MV-4-11 (cell line): ENCODE results near the gene EGF.

Experiments
- DNase-seq: peaks from one replicate; lab custom pipeline; 2025; lab: John Stamatoyannopoulos, UW

The EGF gene

DNA sequence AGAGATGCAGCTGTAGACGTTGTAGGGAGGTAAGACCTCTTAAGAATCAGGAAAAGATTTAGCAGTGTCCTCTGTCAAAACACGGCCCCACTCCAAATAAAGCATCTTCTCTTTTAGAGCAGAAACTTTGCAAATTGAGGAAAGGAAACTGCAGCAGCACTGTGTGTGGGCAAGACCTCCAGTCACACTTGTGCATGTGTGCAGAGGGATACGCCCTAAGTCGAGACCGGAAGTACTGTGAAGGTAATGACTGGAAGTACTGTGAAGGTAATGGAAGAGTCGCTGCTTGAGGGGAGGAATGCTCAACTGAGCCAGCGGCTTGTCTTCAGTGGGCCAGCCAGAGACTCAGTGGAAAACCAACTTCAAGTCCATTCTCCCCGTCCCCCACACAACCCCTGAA lies 46.5 kb downstream of the EGF start:
- peak; percentile 72 for DNase-seq

DNA sequence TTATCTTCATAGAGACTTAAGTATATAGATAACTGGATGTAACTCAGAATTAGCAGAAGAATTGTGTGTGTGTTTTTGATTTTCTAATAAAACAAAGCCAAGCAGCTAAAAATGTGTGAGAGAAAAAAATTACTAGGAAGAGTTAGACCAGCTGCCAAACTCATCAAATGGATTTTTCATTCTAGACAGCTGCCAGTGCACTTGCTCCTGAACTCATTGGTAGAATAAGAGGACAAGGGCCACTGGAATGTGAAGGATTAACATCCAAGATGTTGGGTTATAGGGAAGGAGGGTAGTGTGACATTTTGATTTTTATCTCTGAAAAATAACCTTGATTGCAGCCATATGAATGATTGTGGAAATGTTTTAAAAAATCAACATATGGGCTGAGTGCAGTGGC lies 49.7 kb downstream of the EGF start:
- no peak for DNase-seq

DNA sequence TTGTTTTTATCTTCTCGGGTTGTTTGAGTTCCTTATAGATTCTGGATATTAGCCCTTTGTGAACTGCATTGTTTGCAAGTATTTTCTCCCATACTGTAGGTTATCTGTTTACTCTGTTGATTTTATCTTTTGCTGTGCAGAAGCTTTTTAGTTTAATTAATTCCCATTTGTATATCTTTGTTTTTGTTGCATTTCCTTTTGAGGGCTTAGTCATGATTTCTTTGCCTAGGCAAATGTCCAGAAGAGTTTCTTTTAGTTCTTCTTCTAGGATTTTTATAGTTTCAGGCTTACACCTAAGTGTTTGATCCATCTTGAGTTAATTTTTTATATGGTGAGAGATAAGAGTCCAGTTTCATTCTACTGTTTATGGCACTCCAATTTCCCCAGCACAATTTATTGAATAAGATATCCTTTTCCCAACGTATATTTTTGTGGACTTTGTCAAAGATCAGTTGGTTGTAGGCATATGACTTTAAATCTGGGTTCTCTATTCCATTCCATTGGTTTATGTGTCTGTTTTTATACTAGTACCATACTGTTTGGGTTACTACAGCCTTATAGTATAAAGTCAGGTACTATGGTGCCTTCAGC lies 54.3 kb downstream of the EGF start:
- no peak for DNase-seq

DNA sequence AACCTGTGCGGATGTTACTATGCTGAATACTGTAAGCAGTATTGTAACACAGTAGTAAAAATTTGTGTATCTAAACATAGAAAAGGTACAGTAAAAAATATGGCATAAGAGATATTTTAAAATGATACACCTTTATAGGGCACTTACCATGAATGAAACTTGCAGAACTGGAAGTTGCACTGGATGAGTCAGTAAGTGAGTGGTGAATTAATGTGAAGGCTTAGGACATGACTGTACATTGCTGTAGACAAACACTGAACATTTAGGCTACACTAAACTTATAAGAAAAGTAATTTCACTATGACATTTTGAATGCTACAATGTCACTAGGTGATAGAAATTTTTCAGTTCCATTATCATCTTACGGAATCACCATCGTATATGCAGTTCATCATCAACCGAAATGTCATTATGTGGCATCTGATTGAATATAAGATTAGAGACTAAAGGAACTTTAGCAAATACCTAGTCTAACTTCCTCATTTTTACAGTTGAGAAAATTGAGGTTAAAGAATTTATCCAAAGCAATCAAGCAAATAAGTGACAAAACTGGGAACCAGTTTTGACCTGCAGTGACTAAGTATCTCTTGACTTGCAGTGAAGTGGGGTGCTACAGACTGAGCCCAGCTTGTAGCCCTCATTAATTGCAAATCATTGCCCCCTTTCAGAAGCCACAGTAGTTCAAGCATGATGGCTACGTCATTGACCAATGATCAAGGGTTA lies 55.3 kb downstream of the EGF start:
- peak; percentile 64 for DNase-seq

DNA sequence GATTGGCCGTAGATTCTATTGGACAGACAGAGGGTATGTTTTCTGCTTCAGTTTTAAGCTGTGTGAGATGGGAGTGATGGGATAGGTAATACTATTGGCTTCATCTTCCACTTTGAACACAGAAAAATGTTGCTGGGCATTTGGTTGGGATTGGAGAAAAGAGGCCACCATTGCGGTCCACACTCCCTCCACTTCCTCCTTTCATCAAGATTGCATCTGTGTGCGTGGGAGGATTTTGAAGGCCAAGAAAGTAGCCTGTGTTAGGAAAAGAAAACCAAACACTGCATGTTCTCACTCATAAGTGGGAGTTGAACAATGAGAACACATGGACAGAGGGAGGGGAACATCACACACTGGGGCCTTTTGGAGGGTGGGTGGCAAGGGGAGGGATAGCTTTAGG lies 56.4 kb downstream of the EGF start:
- DNase-seq, result peak; percentile 83

DNA sequence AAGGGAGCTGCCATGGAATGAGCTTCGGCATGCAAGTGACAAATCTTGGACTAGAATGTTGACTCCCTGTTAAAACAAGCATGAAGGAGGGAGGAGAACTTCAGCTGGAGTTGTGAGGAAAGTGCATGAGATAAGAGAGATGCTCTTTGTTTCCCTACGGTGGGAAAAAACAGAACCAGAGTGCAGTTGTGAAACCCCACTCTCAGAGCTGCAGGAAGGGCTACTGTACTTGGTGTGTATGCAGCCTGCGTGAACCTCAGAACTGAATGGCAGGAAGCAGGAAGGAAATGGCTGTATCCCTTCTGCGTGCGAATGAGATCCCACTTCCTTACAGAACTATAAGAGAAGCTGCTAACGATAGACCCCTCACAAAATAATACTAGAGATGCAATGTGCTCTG lies 57.2 kb downstream of the EGF start:
- peak; percentile 90 for DNase-seq

DNA sequence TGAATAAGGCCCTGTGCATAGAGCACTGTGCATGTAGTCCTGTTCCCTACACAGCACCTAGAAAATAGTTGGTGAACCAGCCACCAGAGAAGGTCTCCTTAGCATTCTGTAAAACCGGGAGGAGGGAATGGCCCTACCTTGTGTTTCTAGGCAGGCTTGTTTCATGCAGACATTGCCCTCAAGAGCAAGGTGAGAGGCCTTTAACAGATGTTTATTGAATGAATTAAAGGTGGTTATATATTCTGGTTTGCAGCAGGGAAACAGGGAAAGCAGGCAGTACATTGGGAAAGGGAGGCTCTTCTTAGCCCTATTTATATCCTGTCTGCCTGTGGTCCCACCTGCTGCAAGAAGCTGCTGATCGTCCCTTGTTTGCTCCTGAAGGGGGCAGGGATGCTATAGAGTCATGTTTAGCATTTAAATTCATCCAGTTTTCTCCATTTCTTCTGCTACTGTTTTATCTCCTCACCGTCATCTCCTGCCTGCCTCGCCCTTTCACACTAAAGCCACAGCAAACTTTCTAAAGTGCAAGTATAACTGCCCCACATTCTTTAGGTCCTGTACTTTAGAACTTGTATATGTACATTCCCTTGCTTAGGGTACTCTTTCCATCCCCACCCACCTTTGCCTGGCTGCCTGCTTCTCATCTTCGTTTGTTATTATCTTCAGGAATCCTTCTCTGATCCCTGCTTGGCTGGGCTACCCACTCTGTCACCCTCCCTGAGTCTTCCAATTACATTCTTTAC lies 60.3 kb downstream of the EGF start:
- no peak for DNase-seq

DNA sequence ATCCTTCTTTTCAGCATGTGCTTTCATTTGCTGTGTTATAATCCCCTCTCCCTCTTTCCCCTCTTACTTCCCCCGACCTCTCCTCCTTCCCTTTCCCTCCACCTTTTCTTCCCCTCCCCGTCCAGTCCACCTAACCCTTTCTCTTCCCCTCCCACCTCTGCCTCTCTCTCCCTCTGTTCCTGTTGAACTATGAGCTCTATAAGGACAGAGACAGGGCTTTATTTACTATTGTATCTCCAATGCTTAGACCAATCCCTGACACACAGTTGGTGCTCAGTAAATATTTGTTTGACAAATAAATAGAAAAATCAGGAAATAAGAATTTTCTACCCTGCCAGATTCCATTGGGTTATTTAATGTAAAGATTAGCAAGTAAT lies 60.8 kb downstream of the EGF start:
- DNase-seq, result no peak

DNA sequence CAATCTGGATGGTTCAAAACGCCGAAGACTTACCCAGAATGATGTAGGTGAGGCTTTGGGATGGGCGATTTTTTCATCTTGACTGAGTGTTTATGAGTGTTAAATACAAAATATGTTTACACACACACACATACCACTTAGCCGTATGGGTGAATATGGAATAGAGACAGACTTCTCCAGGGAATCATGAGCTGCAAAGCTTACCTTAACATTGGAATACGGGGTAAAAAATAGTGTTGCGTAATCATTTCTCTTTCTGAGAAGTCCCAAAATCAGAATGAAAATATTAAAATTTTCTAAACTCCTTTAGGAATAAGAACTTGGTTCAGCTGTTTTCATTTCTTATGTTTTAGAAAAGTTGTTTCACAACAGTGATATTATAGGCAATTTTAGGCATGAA lies 63.5 kb downstream of the EGF start:
- DNase-seq, result no peak

DNA sequence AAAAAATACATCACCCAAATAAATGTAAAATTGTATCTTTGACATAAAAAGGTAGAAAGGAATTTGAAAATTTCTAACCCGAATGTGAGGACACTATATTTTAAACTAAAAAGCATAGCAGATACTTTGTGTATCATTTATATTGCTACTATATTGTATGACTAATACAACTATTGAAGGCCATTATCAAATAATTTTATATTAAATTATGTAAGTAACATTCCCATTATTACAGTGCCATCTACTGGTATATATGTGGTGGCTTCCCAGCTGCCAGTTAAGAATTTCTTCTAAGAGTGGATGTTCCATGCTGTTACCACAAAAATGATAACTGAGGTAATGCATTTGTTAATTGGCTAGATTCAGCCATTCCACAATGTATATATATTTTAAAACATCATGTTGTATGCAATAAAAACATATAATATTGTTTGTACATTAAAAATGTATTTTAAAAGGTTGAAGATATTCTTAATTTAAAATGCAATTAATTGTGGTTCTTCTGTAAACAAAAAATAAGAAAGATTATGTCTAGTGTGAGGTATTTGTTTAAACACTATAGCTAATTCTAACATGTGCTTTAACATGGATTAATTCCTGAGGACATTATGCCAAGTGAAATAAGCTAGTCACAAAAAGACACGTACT lies 65.3 kb downstream of the EGF start:
- peak; percentile 11 for DNase-seq

DNA sequence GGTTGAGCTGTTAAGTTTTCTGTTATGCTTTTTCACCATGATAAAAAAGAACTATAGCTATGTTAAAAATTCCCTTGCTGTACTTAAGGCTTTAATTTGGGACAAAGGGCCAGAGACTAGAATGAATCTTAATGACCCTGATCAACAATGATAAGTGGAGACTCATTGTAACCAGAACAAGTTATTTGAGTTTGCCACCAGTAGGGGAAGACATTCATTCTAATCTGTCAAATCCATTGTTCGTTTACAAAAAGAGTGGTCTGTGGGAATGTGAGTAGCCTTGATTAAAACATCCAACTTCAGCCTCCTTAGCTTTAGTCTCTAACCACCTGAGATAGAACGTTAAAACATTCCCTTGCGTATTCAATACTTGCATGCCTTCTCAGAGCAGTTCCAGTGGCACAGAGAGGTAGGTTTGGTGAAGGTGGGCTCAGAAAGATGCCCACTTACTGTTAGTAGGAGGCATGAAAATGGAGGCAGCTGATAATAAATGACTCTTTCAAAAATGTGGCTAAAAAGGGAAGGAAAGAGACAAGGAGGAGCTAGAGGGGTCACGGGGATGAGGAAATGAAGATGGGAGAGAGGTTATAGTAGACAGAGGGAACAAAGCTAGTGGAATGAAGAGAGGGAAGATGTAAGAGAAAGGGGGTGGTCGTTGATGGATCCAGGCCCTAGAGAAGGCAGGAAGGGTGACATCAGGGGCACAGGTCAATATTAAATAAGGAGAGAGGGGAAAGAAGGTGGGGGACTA lies 66.2 kb downstream of the EGF start:
- DNase-seq, result peak; percentile 33

DNA sequence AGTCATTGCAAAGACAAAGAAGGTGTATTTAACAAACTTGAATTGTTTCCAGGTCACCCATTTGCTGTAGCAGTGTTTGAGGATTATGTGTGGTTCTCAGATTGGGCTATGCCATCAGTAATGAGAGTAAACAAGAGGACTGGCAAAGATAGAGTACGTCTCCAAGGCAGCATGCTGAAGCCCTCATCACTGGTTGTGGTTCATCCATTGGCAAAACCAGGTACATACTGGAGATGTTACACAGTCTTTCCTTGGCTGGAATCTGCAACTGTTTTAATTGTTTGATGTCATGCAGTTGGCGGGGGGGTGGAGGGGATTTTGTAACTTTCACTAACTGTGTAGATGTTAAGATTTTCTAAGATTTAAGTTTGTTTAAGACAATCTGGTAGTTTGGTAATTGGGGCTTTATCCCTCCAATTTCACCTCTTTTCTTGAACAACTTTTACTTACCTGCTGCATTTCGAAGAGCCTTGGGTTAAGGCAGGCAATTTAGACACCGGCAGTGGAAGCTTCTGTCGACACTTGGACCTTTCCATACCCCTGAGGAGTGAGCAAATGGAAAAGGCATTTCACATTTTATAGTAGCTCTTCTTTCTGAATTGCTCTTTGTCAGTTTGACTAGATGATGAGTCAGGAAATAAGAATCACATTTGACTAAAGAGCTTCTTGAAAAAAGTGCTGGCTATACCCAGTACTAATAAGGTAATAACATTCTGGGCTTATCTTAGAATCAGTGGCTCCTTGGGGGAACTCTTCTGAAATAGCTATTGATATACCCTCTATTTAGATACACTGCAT lies 67.4 kb downstream of the EGF start:
- no peak for DNase-seq

DNA sequence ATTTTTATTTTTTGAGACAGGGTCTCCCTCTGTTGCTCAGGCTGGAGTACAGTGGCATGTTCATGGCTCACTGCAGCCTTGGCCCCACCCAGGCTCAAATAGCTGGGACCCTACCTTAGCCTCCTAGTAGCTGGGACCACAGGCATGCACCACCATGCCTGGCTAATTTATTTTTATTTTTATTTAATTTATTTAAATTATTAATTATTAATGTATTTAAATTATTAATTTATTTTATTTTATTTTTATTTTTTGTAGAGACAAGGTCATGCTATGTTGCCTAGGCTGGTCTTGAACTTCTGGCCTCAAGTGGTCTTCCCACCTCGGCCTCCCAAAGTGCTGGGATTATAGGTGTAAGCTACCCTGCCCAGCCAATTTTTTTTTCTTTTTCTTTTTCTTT lies 69.3 kb downstream of the EGF start:
- no peak for DNase-seq

DNA sequence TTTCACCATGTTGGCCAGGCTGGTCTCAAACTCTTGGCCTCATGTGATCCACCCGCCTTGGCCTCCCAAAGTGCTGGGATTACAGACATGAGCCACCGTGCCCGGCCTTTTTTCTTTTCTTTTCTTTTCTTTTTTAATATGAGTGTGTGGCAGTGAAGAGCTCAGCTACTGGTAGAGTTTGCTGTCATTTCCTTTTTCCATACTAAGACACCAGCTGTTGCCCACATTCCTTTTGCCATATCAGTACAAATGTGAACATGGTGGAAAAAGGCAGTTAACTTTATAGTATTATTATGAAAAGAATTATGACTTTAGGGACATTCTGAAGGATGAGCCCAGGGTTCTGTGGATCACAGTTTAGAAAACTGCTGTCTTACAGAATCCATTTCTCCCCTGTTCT lies 69.8 kb downstream of the EGF start:
- DNase-seq, result no peak

DNA sequence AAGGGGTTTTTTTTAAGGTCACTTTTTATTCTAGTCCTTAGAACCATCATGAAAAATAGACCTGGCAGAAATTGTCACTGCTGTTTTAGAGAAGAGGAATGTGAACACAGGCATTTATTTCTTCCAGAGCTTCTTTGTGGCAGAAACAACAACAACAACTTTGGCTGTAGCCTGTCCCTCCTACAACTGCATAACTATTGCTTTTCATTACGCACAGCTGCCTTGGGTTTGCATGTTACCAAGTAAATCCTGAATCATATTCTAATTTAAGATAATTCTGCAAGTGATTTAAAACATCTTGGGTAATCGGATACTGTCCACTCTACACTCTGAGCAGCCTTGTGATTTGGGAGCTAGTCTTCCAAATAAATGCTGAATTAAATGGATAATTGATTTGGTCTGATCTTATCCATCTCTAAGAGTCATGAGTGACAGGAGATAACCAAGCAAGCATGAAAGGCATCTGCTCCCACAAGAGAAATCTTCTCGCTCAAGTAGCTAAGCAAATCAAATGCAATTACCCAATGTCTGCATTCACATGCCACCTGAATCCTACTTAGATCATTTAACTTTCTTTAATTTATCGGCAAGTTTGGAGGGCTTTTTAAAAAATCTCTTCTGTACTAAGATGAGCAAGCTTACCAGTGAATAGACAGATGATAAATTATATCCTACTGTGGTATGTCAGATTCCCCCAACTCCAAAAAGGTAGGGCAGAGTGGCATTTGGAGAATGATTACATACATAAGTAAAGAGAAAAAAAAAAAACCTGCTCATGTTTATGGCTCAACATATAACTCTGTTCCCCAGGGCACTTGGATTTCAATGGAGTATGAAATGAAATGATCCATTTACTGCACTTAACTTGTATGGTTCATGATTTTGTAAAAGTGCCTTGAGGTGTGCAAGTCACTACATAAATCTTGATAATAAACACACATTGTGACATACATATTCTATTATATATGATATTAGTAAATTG lies 73.6 kb downstream of the EGF start:
- no peak for DNase-seq

DNA sequence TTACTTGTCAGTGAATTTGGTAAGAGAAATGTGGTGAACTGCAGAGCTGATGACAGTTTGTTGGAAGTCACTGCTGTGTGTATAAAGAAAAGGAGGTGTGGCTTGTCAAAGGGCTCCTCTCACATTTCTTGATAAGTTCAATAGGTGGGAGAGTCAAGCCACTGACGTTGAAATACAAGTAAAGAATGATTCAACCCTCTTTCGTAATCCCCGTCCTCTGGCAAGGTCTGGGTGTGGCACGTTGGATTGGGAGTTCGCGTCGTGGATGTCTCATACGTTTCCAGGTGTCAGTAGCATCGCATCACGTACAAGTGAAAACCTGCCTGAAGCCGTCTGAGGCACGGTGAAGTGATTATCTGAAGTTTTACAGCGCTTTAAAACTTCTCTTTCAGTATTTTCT lies 76.4 kb downstream of the EGF start:
- DNase-seq, result peak; percentile 58

DNA sequence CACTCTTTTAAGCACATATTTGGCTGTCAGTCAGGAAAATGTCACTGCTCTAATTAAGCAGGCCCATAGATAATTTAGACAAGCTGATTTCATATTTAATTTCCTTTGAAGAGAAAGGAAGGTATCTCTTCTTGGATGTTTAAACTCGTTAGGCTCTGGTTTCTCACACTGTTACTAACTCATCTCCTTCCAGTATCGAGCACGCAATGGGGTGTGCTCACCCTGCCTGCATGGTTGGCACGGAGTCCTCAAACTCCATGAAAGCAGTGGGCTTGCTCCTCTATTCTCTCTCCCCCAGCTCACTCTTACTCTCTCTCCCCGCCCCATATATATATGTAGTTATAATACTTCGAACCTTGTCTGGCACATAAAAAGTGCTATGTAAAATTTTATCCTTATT lies 76.9 kb downstream of the EGF start:
- no peak for DNase-seq

DNA sequence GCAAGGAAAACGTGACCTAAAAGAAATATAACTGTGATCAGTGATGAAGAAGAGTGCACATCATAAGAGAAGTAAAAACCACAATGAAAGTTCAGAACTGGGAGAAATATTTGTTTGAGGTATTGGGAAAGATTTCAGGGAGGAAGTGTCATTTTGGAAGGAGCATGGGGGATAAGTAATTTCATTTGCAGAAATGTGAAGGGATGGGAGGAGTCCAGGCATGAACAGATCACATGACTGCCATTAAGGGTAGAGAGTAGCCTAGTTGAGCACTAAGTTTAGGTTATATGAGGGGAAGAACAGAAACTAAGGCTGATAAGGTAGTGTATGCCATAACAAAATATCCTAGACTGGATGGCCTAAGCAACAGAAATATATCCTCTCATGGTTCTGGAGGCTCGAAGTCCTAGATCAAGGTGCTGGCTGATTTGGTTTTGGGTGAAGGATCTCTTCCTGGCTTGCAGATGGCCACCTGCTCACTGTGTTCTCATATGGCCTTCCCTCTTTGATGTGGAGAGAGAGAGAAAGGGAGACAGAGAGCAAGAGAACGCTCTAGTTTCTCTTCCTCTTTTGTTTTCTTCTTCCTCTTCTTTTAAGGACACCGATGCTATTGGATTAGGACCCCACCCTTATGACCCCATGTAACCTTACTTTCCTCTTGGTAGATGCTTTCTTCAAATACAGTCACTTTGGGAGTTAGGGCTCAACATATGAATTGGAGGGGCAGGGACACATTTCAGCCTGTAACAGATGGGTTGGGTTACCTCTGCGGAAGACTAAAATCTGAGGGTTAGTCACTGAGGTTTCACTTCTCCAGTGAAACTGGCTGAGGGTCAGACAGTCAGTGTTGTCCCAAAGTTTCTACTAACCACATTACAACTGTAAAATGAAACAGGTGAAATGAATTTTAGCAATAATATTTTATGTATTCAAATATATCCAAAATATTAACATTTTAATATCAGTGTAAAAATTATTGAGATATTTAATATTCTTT lies 77.9 kb downstream of the EGF start:
- peak; percentile 98 for DNase-seq

DNA sequence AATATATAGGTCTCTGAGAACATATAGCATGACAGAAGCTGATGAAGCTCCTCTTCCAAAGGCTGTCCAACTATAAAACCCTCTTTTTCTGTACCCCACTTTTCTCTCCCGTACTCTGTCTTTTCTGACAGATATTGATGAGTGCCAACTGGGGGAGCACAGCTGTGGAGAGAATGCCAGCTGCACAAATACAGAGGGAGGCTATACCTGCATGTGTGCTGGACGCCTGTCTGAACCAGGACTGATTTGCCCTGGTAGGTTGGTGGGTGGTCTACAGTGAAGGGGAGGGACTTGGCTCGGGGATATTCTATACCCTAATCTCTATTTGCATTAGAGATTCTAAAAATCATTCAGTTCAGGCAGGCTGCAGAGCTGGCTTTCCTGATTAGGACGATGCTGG lies 80.4 kb downstream of the EGF start:
- no peak for DNase-seq
